HFFc6 (cell line): ENCODE measurements around the gene GNPAT. TPM values are rescaled to one million over a fixed set of nuclear protein-coding genes. Genes with fewer than 3 reads are reported as not detected.

Experiments used
- DNase-seq: peaks from one replicate; pipeline ENCODE4 v3.0.0-alpha.2; 2018
- H3K27ac Mint-ChIP-seq: 2 replicates; pipeline ENCODE4 v1.8.0; 2020; ENCODE audit warnings: mild to moderate bottlenecking, mixed read lengths
- H3K27me3 Mint-ChIP-seq: 2 replicates; pipeline ENCODE4 v1.8.0; 2021; ENCODE audit warnings: mild to moderate bottlenecking, moderate library complexity, mixed read lengths; ENCODE audit not compliant: insufficient read depth
- H3K36me3 Mint-ChIP-seq: 2 replicates; pipeline ENCODE4 v1.8.0; 2021; ENCODE audit warnings: low read depth, mixed read lengths
- H3K4me1 Mint-ChIP-seq: 2 replicates; pipeline ENCODE4 v1.8.0; 2020; ENCODE audit warnings: low read depth, mixed read lengths
- H3K4me3 Mint-ChIP-seq: 2 replicates; pipeline ENCODE4 v1.8.0; 2020; ENCODE audit warnings: mild to moderate bottlenecking, moderate library complexity, mixed read lengths
- H3K9me3 Mint-ChIP-seq: 2 replicates; pipeline ENCODE4 v1.8.0; 2020; ENCODE audit warnings: mild to moderate bottlenecking, mixed read lengths
- total RNA-seq, 6 experiments: library from RNA; stranded (reverse); fragmentation: NEBNext Ultra II Directional; extraction: Animal tissue kit (Norgen Biotek cat#: 25700); gene quantifications; 2 replicates in 1 of 6; 3 replicates in 5 of 6; pipeline ENCODE4 v1.2.3, GENCODE V29; 2021
- TF ChIP-seq, protein P1 (sequence below): fragments of 200-600 bp; sonication (generic); IDR thresholded peaks from 2 replicates; pipeline ENCODE4 v1.5.0; 2021; ENCODE audit warnings: antibody characterized with exemption, mild to moderate bottlenecking

The GNPAT gene
- total RNA-seq, 6 experiments from 2014 or later = 32.5 to 37.2 (median 34.8) TPM

DNA sequence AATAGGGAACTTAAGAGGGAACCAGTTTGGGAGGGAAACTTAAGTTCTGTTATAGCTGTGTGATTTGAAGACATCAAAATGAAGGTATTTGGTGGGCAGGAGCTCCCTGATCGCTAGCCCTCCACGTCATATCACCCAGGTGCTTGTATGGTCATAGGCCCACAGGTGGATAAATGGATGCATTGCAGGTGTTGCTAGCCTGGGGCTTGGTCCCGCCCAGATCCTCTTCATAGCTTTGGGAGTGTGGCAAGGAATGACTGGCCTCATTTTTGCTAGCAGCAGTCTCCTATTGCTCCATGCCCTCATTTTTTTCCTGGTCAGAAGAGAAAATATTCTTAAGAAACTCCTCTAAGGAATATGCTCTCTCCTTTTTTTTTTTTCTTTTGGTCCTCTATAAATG lies 11.3 kb downstream of the GNPAT start:
- TF ChIP-seq, protein P1, sequence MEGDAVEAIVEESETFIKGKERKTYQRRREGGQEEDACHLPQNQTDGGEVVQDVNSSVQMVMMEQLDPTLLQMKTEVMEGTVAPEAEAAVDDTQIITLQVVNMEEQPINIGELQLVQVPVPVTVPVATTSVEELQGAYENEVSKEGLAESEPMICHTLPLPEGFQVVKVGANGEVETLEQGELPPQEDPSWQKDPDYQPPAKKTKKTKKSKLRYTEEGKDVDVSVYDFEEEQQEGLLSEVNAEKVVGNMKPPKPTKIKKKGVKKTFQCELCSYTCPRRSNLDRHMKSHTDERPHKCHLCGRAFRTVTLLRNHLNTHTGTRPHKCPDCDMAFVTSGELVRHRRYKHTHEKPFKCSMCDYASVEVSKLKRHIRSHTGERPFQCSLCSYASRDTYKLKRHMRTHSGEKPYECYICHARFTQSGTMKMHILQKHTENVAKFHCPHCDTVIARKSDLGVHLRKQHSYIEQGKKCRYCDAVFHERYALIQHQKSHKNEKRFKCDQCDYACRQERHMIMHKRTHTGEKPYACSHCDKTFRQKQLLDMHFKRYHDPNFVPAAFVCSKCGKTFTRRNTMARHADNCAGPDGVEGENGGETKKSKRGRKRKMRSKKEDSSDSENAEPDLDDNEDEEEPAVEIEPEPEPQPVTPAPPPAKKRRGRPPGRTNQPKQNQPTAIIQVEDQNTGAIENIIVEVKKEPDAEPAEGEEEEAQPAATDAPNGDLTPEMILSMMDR = no peak
- no peaks in the 10 kb centered on the region for H3K27me3 Mint-ChIP-seq
- H3K4me3 Mint-ChIP-seq = no peak overlapping the region
- H3K9me3 Mint-ChIP-seq = peaks cover 29% of the 10 kb centered on the region
- DNase-seq = no peak
- no peaks in the 10 kb centered on the region for H3K4me1 Mint-ChIP-seq
- H3K27ac Mint-ChIP-seq = no peak overlapping the region
- H3K36me3 Mint-ChIP-seq = peaks cover 62% of the 10 kb centered on the region

DNA sequence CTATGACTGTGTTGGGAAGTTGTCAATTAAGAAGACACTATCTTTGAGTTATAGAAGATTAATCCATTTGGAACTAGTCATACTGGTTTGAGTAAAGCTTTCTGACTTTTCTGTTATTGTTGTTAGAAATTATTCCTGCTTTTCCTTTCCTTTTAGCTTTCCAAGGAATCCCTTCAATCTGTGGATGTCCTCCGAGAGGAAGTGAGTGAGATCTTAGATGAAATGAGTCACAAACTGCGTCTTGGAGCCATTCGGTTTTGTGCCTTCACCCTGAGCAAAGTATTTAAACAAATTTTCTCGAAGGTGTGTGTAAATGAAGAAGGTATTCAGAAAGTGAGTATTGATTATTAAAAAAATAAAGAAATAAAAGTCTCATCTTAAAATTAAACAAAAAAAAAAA lies 19.3 kb downstream of the GNPAT start:
- Mint-ChIP-seq H3K27ac (no peak overlapping the region), H3K27me3 (no peaks in the 10 kb centered on the region), H3K9me3 (peaks cover 53% of the 10 kb centered on the region), H3K36me3 (peaks cover 80% of the 10 kb centered on the region), H3K4me1 (no peaks in the 10 kb centered on the region), H3K4me3 (no peak overlapping the region)
- no peak for DNase-seq
- TF ChIP-seq, protein P1 = no peak

DNA sequence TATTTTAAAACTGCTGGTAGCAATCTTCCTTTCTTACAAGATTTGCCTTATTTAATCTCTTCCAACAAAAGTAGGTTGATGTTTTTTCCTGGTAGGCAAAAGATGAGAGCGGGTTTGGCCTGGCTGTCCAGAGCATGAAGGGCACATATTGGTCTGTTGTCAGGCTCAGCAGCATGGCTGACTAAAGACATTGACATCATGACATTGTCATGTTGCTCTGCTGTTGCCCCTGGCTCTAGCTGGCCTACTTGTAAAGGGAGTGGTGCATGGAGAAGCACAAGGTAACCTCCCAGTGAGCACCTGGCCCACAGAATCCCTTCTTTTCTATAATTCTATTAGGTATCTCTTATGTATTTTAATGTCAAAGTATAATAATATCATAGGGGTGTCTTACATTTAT lies 23.6 kb downstream of the GNPAT start:
- no peak overlapping the region for H3K27ac Mint-ChIP-seq
- H3K4me3 Mint-ChIP-seq = no peak overlapping the region
- TF ChIP-seq, protein P1 = no peak
- H3K4me1 Mint-ChIP-seq = no peaks in the 10 kb centered on the region
- H3K36me3 Mint-ChIP-seq = peaks cover 60% of the 10 kb centered on the region
- no peak for DNase-seq
- no peaks in the 10 kb centered on the region for H3K27me3 Mint-ChIP-seq
- peaks cover 17% of the 10 kb centered on the region for H3K9me3 Mint-ChIP-seq

DNA sequence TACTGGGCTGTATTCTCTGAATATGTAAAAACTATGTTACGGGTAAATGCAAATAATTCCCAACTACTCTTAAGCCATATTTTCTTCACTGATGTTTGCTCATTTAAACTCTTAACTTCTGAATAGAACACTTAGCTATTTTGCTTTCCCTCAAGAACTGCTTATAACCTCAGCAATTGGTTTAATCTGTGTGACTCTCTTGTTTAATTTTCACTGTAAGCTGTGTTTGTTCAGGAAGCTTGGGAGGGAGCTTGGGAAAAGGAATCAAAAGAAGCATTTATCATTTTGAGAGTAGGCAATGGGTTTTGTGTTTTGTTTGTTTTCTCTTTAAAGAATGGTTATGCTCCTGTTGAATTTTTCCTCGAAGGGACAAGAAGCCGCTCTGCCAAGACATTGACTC lies 24.4 kb downstream of the GNPAT start:
- no peak overlapping the region for H3K4me3 Mint-ChIP-seq
- H3K36me3 Mint-ChIP-seq = peaks cover 52% of the 10 kb centered on the region
- no peaks in the 10 kb centered on the region for H3K27me3 Mint-ChIP-seq
- no peak overlapping the region for H3K27ac Mint-ChIP-seq
- peaks cover 10% of the 10 kb centered on the region; the same call in 1 of the 2 replicates for H3K9me3 Mint-ChIP-seq
- no peak for DNase-seq
- TF ChIP-seq, protein P1 = no peak
- no peaks in the 10 kb centered on the region for H3K4me1 Mint-ChIP-seq

DNA sequence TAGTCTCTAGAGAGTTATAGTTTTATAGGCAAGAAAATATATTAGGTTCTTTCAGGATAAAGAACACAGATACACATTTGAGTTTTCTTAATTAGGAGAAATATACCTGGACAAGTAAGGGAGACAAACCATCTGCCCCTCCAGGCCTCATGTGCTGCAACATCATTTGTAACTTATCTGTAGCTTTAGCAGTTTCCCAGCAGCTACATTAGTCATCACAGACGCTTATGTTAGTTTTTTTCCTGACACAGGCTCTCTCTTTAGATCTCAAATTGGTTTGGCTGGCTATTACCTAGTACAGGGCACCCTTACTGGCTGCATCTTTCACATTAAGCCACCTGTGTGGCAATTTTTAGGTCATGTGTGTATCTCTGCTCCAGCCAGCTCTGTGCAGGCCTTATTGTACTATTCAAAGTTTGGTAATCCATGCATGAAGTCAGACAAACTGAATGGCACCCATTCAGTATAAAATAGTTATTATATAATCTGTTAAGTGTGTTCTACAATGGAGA lies 25.9 kb downstream of the GNPAT start:
- no peak overlapping the region for H3K27ac Mint-ChIP-seq
- no peaks in the 10 kb centered on the region for H3K4me1 Mint-ChIP-seq
- peaks cover 37% of the 10 kb centered on the region for H3K36me3 Mint-ChIP-seq
- TF ChIP-seq, protein P1 = no peak
- no peak for DNase-seq
- no peaks in the 10 kb centered on the region for H3K27me3 Mint-ChIP-seq
- peaks cover under 1% of the 10 kb centered on the region; the same call in 1 of the 2 replicates for H3K9me3 Mint-ChIP-seq
- H3K4me3 Mint-ChIP-seq = no peak overlapping the region

DNA sequence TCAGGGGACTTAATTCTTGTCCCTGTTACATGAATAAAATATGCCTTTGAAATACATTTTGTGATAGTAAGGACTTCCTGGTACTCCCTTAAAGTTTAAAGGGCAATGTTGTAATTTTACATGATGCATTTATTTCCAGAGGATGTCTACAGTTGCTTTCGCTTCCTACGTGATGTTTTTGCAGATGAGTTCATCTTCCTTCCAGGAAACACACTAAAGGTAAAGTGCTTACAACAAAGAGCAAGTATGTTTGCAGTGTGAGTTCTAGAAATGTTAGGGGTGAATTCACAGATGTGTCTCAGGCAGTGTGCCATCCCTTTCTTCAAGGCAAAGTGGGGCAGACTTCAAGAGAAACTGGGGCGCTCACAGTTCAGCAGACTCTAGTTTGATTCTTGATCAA lies 31.2 kb downstream of the GNPAT start:
- Mint-ChIP-seq H3K4me1 (peaks cover 6% of the 10 kb centered on the region), H3K4me3 (no peak overlapping the region), H3K27me3 (no peaks in the 10 kb centered on the region), H3K9me3 (no peaks in the 10 kb centered on the region), H3K27ac (no peak overlapping the region), H3K36me3 (peaks cover 29% of the 10 kb centered on the region)
- TF ChIP-seq, protein P1 = no peak
- no peak for DNase-seq
